Measurements from ENCODE around the gene AKAP6. TPM values are rescaled to one million over a fixed set of nuclear protein-coding genes. Genes with fewer than 3 reads are reported as not detected.

Gene AKAP6
- total and polyA plus RNA-seq, 2 of the 8 experiments (the other 6 are each of a cell fraction or from before 2014, with no cell fraction given): 0.09 to 0.89 TPM

- Histone ChIP-seq H3K36me3 (ENCODE audit: control insufficient read depth in 2 of 4, insufficient read depth in 4 of 4, low read length in 3 of 4) (no peaks in the 10 kb centered on the region), H2BK20ac (ENCODE audit: low read length) (no peak overlapping the region), H2BK12ac (ENCODE audit: low read depth, low read length) (no peak overlapping the region), H4K20me1 (replicated peaks in 1 of 2; ENCODE audit: control insufficient read depth in 1 of 2, insufficient read depth in 2 of 2, low read length in 2 of 2) (no peaks in the 10 kb centered on the region), H4K91ac (replicated peaks; ENCODE audit: insufficient read length, low read length) (no peak overlapping the region), H3K18ac (ENCODE audit: extremely low read depth, low read length) (no peak overlapping the region), H3K9ac (replicated peaks in 1 of 4; ENCODE audit: extremely low read depth in 1 of 4, low read depth in 3 of 4, low read length in 3 of 4) (no peak overlapping the region), H4K5ac (ENCODE audit: insufficient read length, low read depth, low read length) (no peak overlapping the region), H2AK5ac (ENCODE audit: low read depth, low read length) (no peak overlapping the region), H3K4me2 (ENCODE audit: insufficient read depth in 1 of 2, low read depth in 2 of 2, low read length in 2 of 2) (no peak overlapping the region), H4K8ac (ENCODE audit: extremely low read depth, insufficient read depth, low read length) (no peak overlapping the region), H3K79me2 (ENCODE audit: control insufficient read depth in 1 of 2, insufficient read depth in 2 of 2, low read length in 2 of 2) (no peaks in the 10 kb centered on the region), H3K23ac (ENCODE audit: insufficient read length) (no peak overlapping the region), H2BK15ac (ENCODE audit: low read length) (no peak overlapping the region), H3K4me3 (ENCODE audit: extremely low read depth in 1 of 4, insufficient read depth in 2 of 4, low read depth in 3 of 4, low read length in 4 of 4) (no peak overlapping the region), H3K4ac (replicated peaks; ENCODE audit: insufficient read length, low read depth, low read length) (no peak overlapping the region), H3K56ac (replicated peaks; ENCODE audit: insufficient read length, low read depth, low read length) (no peak overlapping the region), H3K9me3 (ENCODE audit: insufficient read depth in 2 of 2, low read depth in 1 of 2, low read length in 1 of 2) (no peaks in the 10 kb centered on the region), H3K27me3 (replicated peaks in 1 of 4; ENCODE audit: control insufficient read depth in 3 of 4, extremely low read depth in 1 of 4, insufficient read depth in 3 of 4, low read length in 3 of 4) (no peaks in the 10 kb centered on the region), H3K79me1 (ENCODE audit: low read depth, low read length) (no peaks in the 10 kb centered on the region), H3K23me2 (ENCODE audit: low read depth, low read length) (no peaks in the 10 kb centered on the region), H3K14ac (ENCODE audit: insufficient read length) (no peak overlapping the region), H2BK5ac (ENCODE audit: low read depth, low read length) (no peak overlapping the region), H2BK120ac (replicated peaks; ENCODE audit: low read depth, low read length) (no peak overlapping the region), H2AFZ (ENCODE audit: low read length) (no peak overlapping the region), H3K27ac (ENCODE audit: low read depth, low read length) (no peak overlapping the region), H3K4me1 (replicated peaks in 1 of 4; ENCODE audit: control insufficient read depth in 3 of 4, insufficient read depth in 4 of 4, low read length in 3 of 4) (no peaks in the 10 kb centered on the region)
- 98% methylated on average over 3 of the region's 3 CpGs; no CpG with 5 or more reads in 1 of the 2 experiments for WGBS, 2 experiments (ENCODE audit: extremely low coverage in 1 of 2, insufficient coverage in 1 of 2, insufficient read length in 1 of 2, insufficient replicate concordance in 2 of 2, low coverage in 1 of 2, low lambda C conversion rate in 2 of 2, missing lambda C conversion rate in 1 of 2)
- DNase-seq (ENCODE audit: low read depth in 1 of 2, low spot score in 2 of 2) (no peak), FAIRE-seq (no peak)
- ChIA-PET POLR2A (ENCODE audit: partially characterized antibody) (no interaction called here), CTCF (ENCODE audit: partially characterized antibody) (no interaction called here)
- TF ChIP-seq TCF12 (IDR thresholded peaks at IDR 0.05; ENCODE audit: low read depth, low read length) (no peak), KDM1A (IDR thresholded peaks at IDR 0.05; ENCODE audit: borderline replicate concordance, low read length) (no peak), CHD2 (IDR thresholded peaks at IDR 0.05; ENCODE audit: low read length) (no peak), POU5F1 (IDR thresholded peaks at IDR 0.05; ENCODE audit: low read depth, low read length) (no peak), MAFK (IDR thresholded peaks at IDR 0.05; ENCODE audit: low read depth, low read length) (no peak)
These were observed 321.6 kb downstream of the AKAP6 start for GRCh38 chr14:32650665-32651064.
